GM19455 (cell line): ENCODE data around the gene VILL.
"Not testable (repeated sequence)": the region's sequence is repeated elsewhere in the genome, so short reads cannot be mapped to it uniquely, and the experiment has no call there.

ENCODE experiments used
- ATAC-seq: cut with Tn5 transposase; IDR thresholded peaks from one replicate; pipeline ENCODE4 v1.9.1; 2021; ENCODE audit not compliant: unreplicated experiment

Gene VILL

GRCh38 chr3:37963016-37963415 lies 27.6 kb upstream of the VILL start:
- ATAC-seq = no peak

GRCh38 chr3:37963635-37964034 lies 27.0 kb upstream of the VILL start:
- no peak for ATAC-seq

- no peak for ATAC-seq
Observed at GRCh38 chr3:37964146-37964545, 26.4 kb upstream of the VILL start.

- no peak for ATAC-seq
Observed at GRCh38 chr3:37964716-37965115, 25.9 kb upstream of the VILL start.

GRCh38 chr3:37967260-37967881 lies 23.2 kb upstream of the VILL start:
- ATAC-seq = peak; percentile 59

GRCh38 chr3:37968199-37968598 lies 22.4 kb upstream of the VILL start:
- ATAC-seq = no peak

- no peak for ATAC-seq
Observed at GRCh38 chr3:37968813-37969595, 21.6 kb upstream of the VILL start.

- no peak for ATAC-seq
Observed at GRCh38 chr3:37969596-37970100, 20.9 kb upstream of the VILL start.

- ATAC-seq = no peak
Observed at GRCh38 chr3:37970802-37971201, 19.8 kb upstream of the VILL start.

- ATAC-seq = no peak
Observed at GRCh38 chr3:37971467-37971866, 19.1 kb upstream of the VILL start.

- ATAC-seq = not testable (repeated sequence)
Observed at GRCh38 chr3:37972056-37972455, 18.5 kb upstream of the VILL start.

- no peak for ATAC-seq
Observed at GRCh38 chr3:37973246-37974054, 17.1 kb upstream of the VILL start.

GRCh38 chr3:37974121-37975083 lies 16.2 kb upstream of the VILL start:
- ATAC-seq = peak; percentile 92

- no peak for ATAC-seq
Observed at GRCh38 chr3:37979541-37980461, 10.8 kb upstream of the VILL start.

GRCh38 chr3:37980462-37981347 lies 9.9 kb upstream of the VILL start:
- no peak for ATAC-seq

GRCh38 chr3:37981348-37981664 lies 9.3 kb upstream of the VILL start:
- no peak for ATAC-seq

- ATAC-seq = no peak
Observed at GRCh38 chr3:37982331-37982730, 8.3 kb upstream of the VILL start.

- no peak for ATAC-seq
Observed at GRCh38 chr3:37984051-37984450, 6.5 kb upstream of the VILL start.

- ATAC-seq = no peak
Observed at GRCh38 chr3:37984596-37984995, 6.0 kb upstream of the VILL start.
